Liver (tissue), 3 donors: Measurements from ENCODE around the gene MYH2.

Experiments
- CTCF ChIP-seq: fragments of 150-350 bp; IDR thresholded peaks from 2 replicates; pipeline ENCODE4 v1.5.1; 2017; ENCODE audit warnings: improper control_type of control experiment, low read depth, low read length; ENCODE audit not compliant: missing input control
- MAX ChIP-seq: IDR thresholded peaks from 2 replicates; pipeline ENCODE4 v1.6.1; 2016; ENCODE audit warnings: antibody characterized with exemption
- TAF1 ChIP-seq: conservative IDR thresholded peaks from 2 replicates; pipeline ENCODE4 v1.6.1; 2016; ENCODE audit warnings: antibody characterized with exemption, mild to moderate bottlenecking
- donor health status: healthy.
- donor health status: healthy.

- TF ChIP-seq MAX, result no peak
- TF ChIP-seq CTCF, result no peak
- TF ChIP-seq TAF1, result no peak
These were observed 36.6 kb downstream of the MYH2 start for GRCh38 chr17:10512856-10513255.
